ENCODE results near the gene CCDC69.

DNA sequence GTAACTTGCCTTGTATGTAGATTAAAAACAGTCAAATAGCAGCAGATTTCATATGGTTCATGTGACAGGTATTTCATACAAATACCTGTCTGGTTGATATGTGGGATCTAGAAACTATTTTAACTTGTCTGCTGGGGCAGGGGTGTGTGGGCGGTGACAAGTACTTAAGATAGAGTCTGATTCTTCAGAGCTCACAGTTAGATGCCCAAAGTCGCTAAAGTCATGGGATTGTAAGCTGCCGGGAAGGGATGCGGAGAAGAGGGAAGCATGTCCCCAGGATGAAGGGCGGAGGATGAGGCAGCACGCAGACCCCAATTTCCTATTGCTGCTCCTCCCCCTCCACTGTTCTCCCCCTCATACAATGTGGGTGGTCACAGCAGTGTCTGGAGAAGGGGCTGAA lies 79.6 kb downstream of the CCDC69 start:
- no peak for TF ChIP-seq POLR2AphosphoS5 (IDR thresholded peaks at IDR 0.05)
- TF ChIP-seq, protein P1, sequence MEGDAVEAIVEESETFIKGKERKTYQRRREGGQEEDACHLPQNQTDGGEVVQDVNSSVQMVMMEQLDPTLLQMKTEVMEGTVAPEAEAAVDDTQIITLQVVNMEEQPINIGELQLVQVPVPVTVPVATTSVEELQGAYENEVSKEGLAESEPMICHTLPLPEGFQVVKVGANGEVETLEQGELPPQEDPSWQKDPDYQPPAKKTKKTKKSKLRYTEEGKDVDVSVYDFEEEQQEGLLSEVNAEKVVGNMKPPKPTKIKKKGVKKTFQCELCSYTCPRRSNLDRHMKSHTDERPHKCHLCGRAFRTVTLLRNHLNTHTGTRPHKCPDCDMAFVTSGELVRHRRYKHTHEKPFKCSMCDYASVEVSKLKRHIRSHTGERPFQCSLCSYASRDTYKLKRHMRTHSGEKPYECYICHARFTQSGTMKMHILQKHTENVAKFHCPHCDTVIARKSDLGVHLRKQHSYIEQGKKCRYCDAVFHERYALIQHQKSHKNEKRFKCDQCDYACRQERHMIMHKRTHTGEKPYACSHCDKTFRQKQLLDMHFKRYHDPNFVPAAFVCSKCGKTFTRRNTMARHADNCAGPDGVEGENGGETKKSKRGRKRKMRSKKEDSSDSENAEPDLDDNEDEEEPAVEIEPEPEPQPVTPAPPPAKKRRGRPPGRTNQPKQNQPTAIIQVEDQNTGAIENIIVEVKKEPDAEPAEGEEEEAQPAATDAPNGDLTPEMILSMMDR (IDR thresholded peaks at IDR 0.05) = no peak

All from esophagus muscularis mucosa (tissue), 3 donors.